ENCODE data around the gene CACNA2D3.

The CACNA2D3 gene

GRCh38 chr3:54341811-54342210, 219.5 kb downstream of the CACNA2D3 start:
- DNase-seq (ENCODE audit: low read depth): no peak

- DNase-seq (ENCODE audit: low read depth): no peak
These were observed 220.3 kb downstream of the CACNA2D3 start for GRCh38 chr3:54342676-54343075.

GRCh38 chr3:54343495-54343894, 221.1 kb downstream of the CACNA2D3 start:
- DNase-seq (ENCODE audit: low read depth): no peak

- DNase-seq (ENCODE audit: low read depth): no peak
These were observed 222.4 kb downstream of the CACNA2D3 start for GRCh38 chr3:54344601-54345231.

- no peak for DNase-seq (ENCODE audit: low read depth)
These were observed 223.6 kb downstream of the CACNA2D3 start for GRCh38 chr3:54345847-54346375.

- DNase-seq (ENCODE audit: low read depth): no peak
These were observed 224.7 kb downstream of the CACNA2D3 start for GRCh38 chr3:54347060-54347459.

- DNase-seq (ENCODE audit: low read depth): no peak
These were observed 225.6 kb downstream of the CACNA2D3 start for GRCh38 chr3:54347933-54348332.

- DNase-seq (ENCODE audit: low read depth): no peak
These were observed 226.9 kb downstream of the CACNA2D3 start for GRCh38 chr3:54349231-54349652.

- DNase-seq (ENCODE audit: low read depth): no peak
These were observed 227.3 kb downstream of the CACNA2D3 start for GRCh38 chr3:54349691-54350090.

GRCh38 chr3:54353546-54353945, 231.2 kb downstream of the CACNA2D3 start:
- DNase-seq (ENCODE audit: low read depth): peak; percentile 16

GRCh38 chr3:54353946-54354345, 231.6 kb downstream of the CACNA2D3 start:
- DNase-seq (ENCODE audit: low read depth): no peak

GRCh38 chr3:54355800-54356199, 233.4 kb downstream of the CACNA2D3 start:
- DNase-seq (ENCODE audit: low read depth): peak; percentile 45

- DNase-seq (ENCODE audit: low read depth): peak; percentile 87
These were observed 234.1 kb downstream of the CACNA2D3 start for GRCh38 chr3:54356261-54357045.

- DNase-seq (ENCODE audit: low read depth): peak; percentile 82
These were observed 234.9 kb downstream of the CACNA2D3 start for GRCh38 chr3:54357301-54357700.

- DNase-seq (ENCODE audit: low read depth): peak; percentile 93
These were observed 236.0 kb downstream of the CACNA2D3 start for GRCh38 chr3:54358316-54358715.

- DNase-seq (ENCODE audit: low read depth): peak; percentile 63
These were observed 236.8 kb downstream of the CACNA2D3 start for GRCh38 chr3:54358969-54359694.

GRCh38 chr3:54360320-54360719, 238.0 kb downstream of the CACNA2D3 start:
- no peak for DNase-seq (ENCODE audit: low read depth)

- no peak for DNase-seq (ENCODE audit: low read depth)
These were observed 239.5 kb downstream of the CACNA2D3 start for GRCh38 chr3:54361746-54362283.

GRCh38 chr3:54366007-54366750, 243.8 kb downstream of the CACNA2D3 start:
- DNase-seq (ENCODE audit: low read depth): peak; percentile 49

GRCh38 chr3:54366839-54367238, 244.5 kb downstream of the CACNA2D3 start:
- DNase-seq (ENCODE audit: low read depth): no peak

GRCh38 chr3:54372232-54372631, 249.9 kb downstream of the CACNA2D3 start:
- DNase-seq (ENCODE audit: low read depth): no peak

All from fibroblast of gingiva (primary cell).